Peyer's patch (tissue), 4 donors: ENCODE results near the gene CDC25B.

Experiments
- POLR2A ChIP-seq, 2 donors: fragments of 450-650 bp; IDR thresholded peaks; one replicate each; pipeline ENCODE4 v1.5.1; 2017; ENCODE audit warnings: antibody characterized with exemption in 2 of 2, mild to moderate bottlenecking in 2 of 2, moderate library complexity in 2 of 2
- TF ChIP-seq, protein P1 (sequence below), 6 experiments: fragments of 450-650 bp in 4 of 6; fragments of 200-600 bp in 2 of 6; sonication (generic) in 1 of 6; IDR thresholded peaks; one replicate each; pipeline ENCODE4 v1.5.1; 2017 to 2019; ENCODE audit warnings: antibody characterized with exemption in 6 of 6, mild to moderate bottlenecking in 3 of 6, moderate library complexity in 1 of 6

DNA sequence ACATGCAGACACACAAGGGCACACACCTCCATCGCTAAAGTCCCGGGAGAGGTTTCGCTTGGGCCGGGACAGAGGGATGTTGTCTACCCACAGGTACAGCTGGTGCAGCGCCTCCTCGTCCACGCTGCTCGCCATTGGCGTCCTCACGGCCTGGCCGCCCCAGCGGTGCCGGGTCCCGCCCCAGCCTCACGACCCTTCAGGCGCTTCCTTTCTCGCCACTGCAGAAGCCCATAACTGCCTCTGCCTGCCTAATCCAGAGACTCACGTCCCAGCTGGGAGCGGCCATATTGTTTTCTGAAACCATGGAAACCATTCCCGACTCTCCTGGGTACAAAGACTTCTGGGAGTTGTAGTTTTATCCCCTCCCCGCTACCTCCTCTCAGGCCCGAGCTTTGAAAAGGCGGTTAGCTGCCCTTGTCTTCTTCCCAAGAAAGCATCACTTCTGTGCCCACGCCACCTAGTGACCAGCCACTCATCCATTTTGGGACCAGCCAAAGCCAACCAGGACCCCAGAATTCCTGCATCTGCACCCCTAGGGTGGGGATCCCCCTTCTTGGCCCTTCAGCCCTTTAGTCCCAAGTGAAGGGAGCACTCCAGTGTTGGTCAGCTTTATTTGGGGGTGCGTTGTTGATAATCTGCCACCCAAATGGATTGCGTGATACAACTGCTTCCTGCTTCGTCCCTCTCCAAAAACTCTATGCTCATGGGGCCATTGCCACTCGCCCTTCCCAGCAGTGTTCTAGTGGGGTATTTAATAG, 14.8 kb upstream of the CDC25B start, which contains the start of gene SPEF1:
- TF ChIP-seq, protein P1, sequence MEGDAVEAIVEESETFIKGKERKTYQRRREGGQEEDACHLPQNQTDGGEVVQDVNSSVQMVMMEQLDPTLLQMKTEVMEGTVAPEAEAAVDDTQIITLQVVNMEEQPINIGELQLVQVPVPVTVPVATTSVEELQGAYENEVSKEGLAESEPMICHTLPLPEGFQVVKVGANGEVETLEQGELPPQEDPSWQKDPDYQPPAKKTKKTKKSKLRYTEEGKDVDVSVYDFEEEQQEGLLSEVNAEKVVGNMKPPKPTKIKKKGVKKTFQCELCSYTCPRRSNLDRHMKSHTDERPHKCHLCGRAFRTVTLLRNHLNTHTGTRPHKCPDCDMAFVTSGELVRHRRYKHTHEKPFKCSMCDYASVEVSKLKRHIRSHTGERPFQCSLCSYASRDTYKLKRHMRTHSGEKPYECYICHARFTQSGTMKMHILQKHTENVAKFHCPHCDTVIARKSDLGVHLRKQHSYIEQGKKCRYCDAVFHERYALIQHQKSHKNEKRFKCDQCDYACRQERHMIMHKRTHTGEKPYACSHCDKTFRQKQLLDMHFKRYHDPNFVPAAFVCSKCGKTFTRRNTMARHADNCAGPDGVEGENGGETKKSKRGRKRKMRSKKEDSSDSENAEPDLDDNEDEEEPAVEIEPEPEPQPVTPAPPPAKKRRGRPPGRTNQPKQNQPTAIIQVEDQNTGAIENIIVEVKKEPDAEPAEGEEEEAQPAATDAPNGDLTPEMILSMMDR (IDR thresholded peaks at IDR 0.05), result peak in 2 of 6 experiments; percentile 28 to 34
- TF ChIP-seq POLR2A (IDR thresholded peaks at IDR 0.05), result no peak
